Measurements from ENCODE around the gene TACR1. TPM values are rescaled to one million over a fixed set of nuclear protein-coding genes. Genes with fewer than 3 reads are reported as not detected.

The TACR1 gene
- polyA plus RNA-seq, 1 of the 3 experiments (the other 2 are of a cell fraction) = under 0.01 TPM

DNA sequence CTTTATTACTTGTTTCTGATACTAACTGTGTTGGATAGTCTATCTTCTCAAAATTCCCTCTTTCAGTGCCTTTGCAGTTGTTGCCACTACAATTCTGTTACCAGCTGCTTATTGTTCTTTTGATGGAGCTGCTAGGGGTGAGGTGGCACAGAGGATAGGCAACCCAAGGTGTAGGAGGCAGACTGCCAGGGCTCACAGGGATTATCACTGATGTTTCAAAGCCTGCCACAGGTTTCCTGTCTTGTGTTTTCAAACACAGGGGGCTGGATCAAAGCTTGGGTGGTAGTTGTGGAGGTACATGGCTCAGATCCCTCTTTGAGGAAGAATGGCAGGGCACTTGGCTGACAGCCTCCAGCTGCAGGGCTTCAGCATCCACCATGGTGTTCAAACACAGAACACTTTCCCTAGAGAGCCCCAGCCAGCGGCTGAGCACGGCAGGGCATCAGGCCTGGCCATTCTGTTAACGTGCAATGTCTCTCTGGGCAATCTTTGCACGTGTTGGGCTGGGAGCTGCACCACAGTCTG lies 153.7 kb downstream of the TACR1 start:
- Histone ChIP-seq H3K27ac (ENCODE audit: low read depth in 2 of 2, low read length in 1 of 2) (no peak overlapping the region), H2AFZ (ENCODE audit: low read depth) (no peak overlapping the region), H3K9me3 (no peaks in the 10 kb centered on the region), H3K9ac (no peak overlapping the region), H3K36me3 (replicated peaks in 1 of 2; ENCODE audit: control insufficient read depth in 1 of 2, insufficient read depth in 2 of 2, low read length in 1 of 2) (no peaks in the 10 kb centered on the region), H3F3A (replicated peaks; ENCODE audit: insufficient read depth) (peaks cover 17% of the 10 kb centered on the region), H3K4me2 (no peak overlapping the region), H3K27me3 (ENCODE audit: insufficient read depth) (no peaks in the 10 kb centered on the region), H3K9me2 (no peaks in the 10 kb centered on the region), H3K4me1 (ENCODE audit: control insufficient read depth in 1 of 2, insufficient read depth in 2 of 2, low read depth in 1 of 2, low read length in 1 of 2) (peaks cover 0 to 18% of the 10 kb centered on the region in 2 experiments; a peak in 3 of 4 replicates), H3K4me3 (ENCODE audit: low read depth in 2 of 2, low read length in 1 of 2) (no peak overlapping the region), H4K20me1 (ENCODE audit: insufficient read depth) (no peaks in the 10 kb centered on the region), H3K79me2 (ENCODE audit: insufficient read depth) (no peaks in the 10 kb centered on the region)
- 92% methylated on average over 4 of the region's 4 CpGs for WGBS (ENCODE audit: low lambda C conversion rate)
- ChIA-PET POLR2A (no interaction called here), CTCF (interaction anchor here (0.6 to 2.2 kb wide), 3 partner anchors 19 to 255 kb away, joined by 3 to 12 read pairs (median 3); no protein-coding TSS in a partner anchor)
- DNase-seq = no peak
- TF ChIP-seq NRF1 (IDR thresholded peaks at IDR 0.05; ENCODE audit: low read depth, low read length) = no peak

DNA sequence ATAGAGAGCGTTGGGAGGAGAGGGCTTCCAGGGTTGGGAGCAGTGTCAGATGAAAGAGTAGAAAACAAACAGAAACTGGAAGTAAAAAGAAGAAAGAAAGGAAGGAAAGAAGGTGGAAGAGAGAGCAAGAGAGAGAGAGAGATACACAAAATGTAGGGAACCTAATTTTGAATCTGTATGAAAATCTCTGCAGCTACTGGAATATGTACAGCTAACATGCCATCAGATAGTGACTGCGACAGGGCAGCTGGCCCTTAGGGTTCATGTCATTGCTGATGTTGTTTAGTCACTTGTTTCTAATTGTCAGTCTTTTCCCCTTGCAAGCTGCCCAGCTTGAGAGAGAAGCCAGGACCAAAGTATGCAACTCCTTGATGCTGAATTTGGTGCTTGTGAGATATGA lies 155.0 kb downstream of the TACR1 start:
- H3K4me2 ChIP-seq = no peak overlapping the region
- H3K27me3 ChIP-seq (ENCODE audit: insufficient read depth) = no peaks in the 10 kb centered on the region
- ChIA-PET CTCF (interaction anchor here (1.3 to 2.2 kb wide), 2 partner anchors 56 to 124 kb away, joined by 4 to 12 read pairs; no protein-coding TSS in a partner anchor), POLR2A (no interaction called here)
- WGBS (ENCODE audit: low lambda C conversion rate) = 54% methylated on average over 2 of the region's 2 CpGs
- H3F3A ChIP-seq (replicated peaks; ENCODE audit: insufficient read depth) = peaks cover 17% of the 10 kb centered on the region
- no peaks in the 10 kb centered on the region for H3K9me3 ChIP-seq
- H3K79me2 ChIP-seq (ENCODE audit: insufficient read depth) = no peaks in the 10 kb centered on the region
- H2AFZ ChIP-seq (ENCODE audit: low read depth) = no peak overlapping the region
- H3K4me3 ChIP-seq (ENCODE audit: low read depth in 2 of 2, low read length in 1 of 2) = no peak overlapping the region
- H3K9me2 ChIP-seq = no peaks in the 10 kb centered on the region
- no peaks in the 10 kb centered on the region for H3K36me3 ChIP-seq (replicated peaks in 1 of 2; ENCODE audit: control insufficient read depth in 1 of 2, insufficient read depth in 2 of 2, low read length in 1 of 2)
- TF ChIP-seq, protein P1, sequence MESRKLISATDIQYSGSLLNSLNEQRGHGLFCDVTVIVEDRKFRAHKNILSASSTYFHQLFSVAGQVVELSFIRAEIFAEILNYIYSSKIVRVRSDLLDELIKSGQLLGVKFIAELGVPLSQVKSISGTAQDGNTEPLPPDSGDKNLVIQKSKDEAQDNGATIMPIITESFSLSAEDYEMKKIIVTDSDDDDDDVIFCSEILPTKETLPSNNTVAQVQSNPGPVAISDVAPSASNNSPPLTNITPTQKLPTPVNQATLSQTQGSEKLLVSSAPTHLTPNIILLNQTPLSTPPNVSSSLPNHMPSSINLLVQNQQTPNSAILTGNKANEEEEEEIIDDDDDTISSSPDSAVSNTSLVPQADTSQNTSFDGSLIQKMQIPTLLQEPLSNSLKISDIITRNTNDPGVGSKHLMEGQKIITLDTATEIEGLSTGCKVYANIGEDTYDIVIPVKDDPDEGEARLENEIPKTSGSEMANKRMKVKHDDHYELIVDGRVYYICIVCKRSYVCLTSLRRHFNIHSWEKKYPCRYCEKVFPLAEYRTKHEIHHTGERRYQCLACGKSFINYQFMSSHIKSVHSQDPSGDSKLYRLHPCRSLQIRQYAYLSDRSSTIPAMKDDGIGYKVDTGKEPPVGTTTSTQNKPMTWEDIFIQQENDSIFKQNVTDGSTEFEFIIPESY (IDR thresholded peaks at IDR 0.05; ENCODE audit: borderline replicate concordance, low read depth) = no peak
- TF ChIP-seq ELF1 (IDR thresholded peaks at IDR 0.05) = no peak
- no peak for TF ChIP-seq JUND (IDR thresholded peaks at IDR 0.05)
- TF ChIP-seq TEAD4 (IDR thresholded peaks at IDR 0.05; ENCODE audit: borderline replicate concordance, insufficient read depth) = no peak
- no peak for TF ChIP-seq SMC3 (IDR thresholded peaks at IDR 0.05; ENCODE audit: low read depth, low read length)
- TF ChIP-seq, protein P2, sequence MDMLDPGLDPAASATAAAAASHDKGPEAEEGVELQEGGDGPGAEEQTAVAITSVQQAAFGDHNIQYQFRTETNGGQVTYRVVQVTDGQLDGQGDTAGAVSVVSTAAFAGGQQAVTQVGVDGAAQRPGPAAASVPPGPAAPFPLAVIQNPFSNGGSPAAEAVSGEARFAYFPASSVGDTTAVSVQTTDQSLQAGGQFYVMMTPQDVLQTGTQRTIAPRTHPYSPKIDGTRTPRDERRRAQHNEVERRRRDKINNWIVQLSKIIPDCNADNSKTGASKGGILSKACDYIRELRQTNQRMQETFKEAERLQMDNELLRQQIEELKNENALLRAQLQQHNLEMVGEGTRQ (IDR thresholded peaks at IDR 0.05; ENCODE audit: borderline replicate concordance, low read depth, low read length) = no peak
- TF ChIP-seq, protein P3, sequence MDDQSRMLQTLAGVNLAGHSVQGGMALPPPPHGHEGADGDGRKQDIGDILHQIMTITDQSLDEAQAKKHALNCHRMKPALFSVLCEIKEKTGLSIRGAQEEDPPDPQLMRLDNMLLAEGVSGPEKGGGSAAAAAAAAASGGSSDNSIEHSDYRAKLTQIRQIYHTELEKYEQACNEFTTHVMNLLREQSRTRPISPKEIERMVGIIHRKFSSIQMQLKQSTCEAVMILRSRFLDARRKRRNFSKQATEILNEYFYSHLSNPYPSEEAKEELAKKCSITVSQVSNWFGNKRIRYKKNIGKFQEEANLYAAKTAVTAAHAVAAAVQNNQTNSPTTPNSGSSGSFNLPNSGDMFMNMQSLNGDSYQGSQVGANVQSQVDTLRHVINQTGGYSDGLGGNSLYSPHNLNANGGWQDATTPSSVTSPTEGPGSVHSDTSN (IDR thresholded peaks at IDR 0.05) = no peak
- no peak for TF ChIP-seq RAD21 (IDR thresholded peaks at IDR 0.05; ENCODE audit: low read length)
- TF ChIP-seq FOXJ3 (CRISPR knock-in tag; IDR thresholded peaks at IDR 0.05) = no peak
- no peak for TF ChIP-seq SIN3A (IDR thresholded peaks at IDR 0.05; ENCODE audit: borderline replicate concordance, low read depth, low read length)
- TF ChIP-seq POLR2AphosphoS5 (IDR thresholded peaks at IDR 0.05; ENCODE audit: low read depth, low read length) = no peak
- TF ChIP-seq MXI1 (IDR thresholded peaks at IDR 0.05; ENCODE audit: low read depth, low read length) = no peak
- TF ChIP-seq YY1 (IDR thresholded peaks at IDR 0.05; ENCODE audit: low read depth) = no peak
- no peak for TF ChIP-seq TCF12 (IDR thresholded peaks at IDR 0.05)
- no peak for TF ChIP-seq GABPA (IDR thresholded peaks at IDR 0.05; ENCODE audit: low read depth)
- TF ChIP-seq, protein P4, sequence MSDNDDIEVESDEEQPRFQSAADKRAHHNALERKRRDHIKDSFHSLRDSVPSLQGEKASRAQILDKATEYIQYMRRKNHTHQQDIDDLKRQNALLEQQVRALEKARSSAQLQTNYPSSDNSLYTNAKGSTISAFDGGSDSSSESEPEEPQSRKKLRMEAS (IDR thresholded peaks at IDR 0.05; ENCODE audit: low read depth) = no peak
- TF ChIP-seq, protein P5, sequence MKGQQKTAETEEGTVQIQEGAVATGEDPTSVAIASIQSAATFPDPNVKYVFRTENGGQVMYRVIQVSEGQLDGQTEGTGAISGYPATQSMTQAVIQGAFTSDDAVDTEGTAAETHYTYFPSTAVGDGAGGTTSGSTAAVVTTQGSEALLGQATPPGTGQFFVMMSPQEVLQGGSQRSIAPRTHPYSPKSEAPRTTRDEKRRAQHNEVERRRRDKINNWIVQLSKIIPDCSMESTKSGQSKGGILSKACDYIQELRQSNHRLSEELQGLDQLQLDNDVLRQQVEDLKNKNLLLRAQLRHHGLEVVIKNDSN (IDR thresholded peaks at IDR 0.05; ENCODE audit: borderline replicate concordance, low read depth) = no peak
- no peak for TF ChIP-seq EZH2phosphoT487 (IDR thresholded peaks at IDR 0.05; ENCODE audit: borderline replicate concordance, low read depth)
- no peak overlapping the region for H3K27ac ChIP-seq (ENCODE audit: low read depth in 2 of 2, low read length in 1 of 2)
- peak; percentile 25 for DNase-seq
- H4K20me1 ChIP-seq (ENCODE audit: insufficient read depth) = no peaks in the 10 kb centered on the region
- no peak overlapping the region for H3K9ac ChIP-seq
- peaks cover 0 to 18% of the 10 kb centered on the region in 2 experiments; a peak in 3 of 4 replicates for H3K4me1 ChIP-seq (ENCODE audit: control insufficient read depth in 1 of 2, insufficient read depth in 2 of 2, low read depth in 1 of 2, low read length in 1 of 2)
